ENCODE results near the gene PTPRJ. TPM values are rescaled to one million over a fixed set of nuclear protein-coding genes. Genes with fewer than 3 reads are reported as not detected.

Gene PTPRJ
- total RNA-seq, 1 experiment from 2014 or later = 10.5 TPM

- no peaks in the 10 kb centered on the region for H4K20me1 ChIP-seq (ENCODE audit: low read length)
- H2AFZ ChIP-seq (ENCODE audit: low read length) = no peak overlapping the region
- H3K4me1 ChIP-seq (ENCODE audit: insufficient read depth, low read length) = peaks cover 6% of the 10 kb centered on the region; the same call in 1 of the 2 replicates
- no peaks in the 10 kb centered on the region for H3K27me3 ChIP-seq (ENCODE audit: low read length)
- H3K9me3 ChIP-seq (ENCODE audit: low read length) = no peaks in the 10 kb centered on the region
- no peaks in the 10 kb centered on the region for H3K9me2 ChIP-seq (replicated peaks; ENCODE audit: low read length)
- no peak overlapping the region for H3K4me3 ChIP-seq (ENCODE audit: low read length)
- DNase-seq (no peak), ATAC-seq (no peak)
- TF ChIP-seq CTCF (conservative IDR thresholded peaks at IDR 0.05; ENCODE audit: low read depth, low read length) (no peak), EZH2phosphoT487 (IDR thresholded peaks at IDR 0.05; ENCODE audit: borderline replicate concordance, low read length) (no peak), EZH2 (IDR thresholded peaks at IDR 0.05; ENCODE audit: low read length, unreplicated experiment) (no peak)
- CTCF ChIA-PET = no interaction called here
- no peak overlapping the region for H3K4me2 ChIP-seq (ENCODE audit: low read length)
- POLR2A ChIA-PET (ENCODE audit: unreplicated experiment) = no interaction called here
- no peak overlapping the region for H3K9ac ChIP-seq (ENCODE audit: low read length)
- peaks cover 15% of the 10 kb centered on the region; the same call in 1 of the 2 replicates for H3K36me3 ChIP-seq (ENCODE audit: low read depth, low read length)
- intact Hi-C loops (cut with micrococcal nuclease) = no loop called here
- no peaks in the 10 kb centered on the region for H3K79me2 ChIP-seq (ENCODE audit: low read length)
- H3F3A ChIP-seq (ENCODE audit: low read length, unreplicated experiment) = no peaks in the 10 kb centered on the region
- H3K27ac ChIP-seq (ENCODE audit: low read length) = no peak overlapping the region
- BruUV-seq (replicated peaks) = no TSS peak
Observed at GRCh38 chr11:48163360-48164100, 183.2 kb downstream of the PTPRJ start.

- no TSS peak for BruUV-seq (replicated peaks)
- no peaks in the 10 kb centered on the region for H3K79me2 ChIP-seq (ENCODE audit: low read length)
- no peak overlapping the region for H3K4me2 ChIP-seq (ENCODE audit: low read length)
- TF ChIP-seq EZH2phosphoT487 (IDR thresholded peaks at IDR 0.05; ENCODE audit: borderline replicate concordance, low read length) (no peak), CTCF (conservative IDR thresholded peaks at IDR 0.05; ENCODE audit: low read depth, low read length) (no peak), EZH2 (IDR thresholded peaks at IDR 0.05; ENCODE audit: low read length, unreplicated experiment) (no peak)
- intact Hi-C loops (cut with micrococcal nuclease) = no loop called here
- H3K27ac ChIP-seq (ENCODE audit: low read length) = no peak overlapping the region
- peaks cover 6% of the 10 kb centered on the region; the same call in 1 of the 2 replicates for H3K4me1 ChIP-seq (ENCODE audit: insufficient read depth, low read length)
- no peaks in the 10 kb centered on the region for H3K9me2 ChIP-seq (replicated peaks; ENCODE audit: low read length)
- ATAC-seq (peak; percentile 29; the same call in 1 of the 2 replicates), DNase-seq (peak; percentile 18)
- H3K4me3 ChIP-seq (ENCODE audit: low read length) = no peak overlapping the region
- POLR2A ChIA-PET (ENCODE audit: unreplicated experiment) = no interaction called here
- H3K36me3 ChIP-seq (ENCODE audit: low read depth, low read length) = peaks cover 15% of the 10 kb centered on the region; the same call in 1 of the 2 replicates
- H3F3A ChIP-seq (ENCODE audit: low read length, unreplicated experiment) = no peaks in the 10 kb centered on the region
- no peaks in the 10 kb centered on the region for H3K27me3 ChIP-seq (ENCODE audit: low read length)
- no peaks in the 10 kb centered on the region for H3K9me3 ChIP-seq (ENCODE audit: low read length)
- H2AFZ ChIP-seq (ENCODE audit: low read length) = no peak overlapping the region
- CTCF ChIA-PET = interaction anchor here (0.5 kb wide), 1 partner anchor 64 kb away, joined by 3 read pairs; no protein-coding TSS in a partner anchor
- H4K20me1 ChIP-seq (ENCODE audit: low read length) = no peaks in the 10 kb centered on the region
- no peak overlapping the region for H3K9ac ChIP-seq (ENCODE audit: low read length)
Observed at GRCh38 chr11:48164836-48165235, 184.5 kb downstream of the PTPRJ start.

GRCh38 chr11:48165426-48165825 lies 185.1 kb downstream of the PTPRJ start:
- CTCF ChIA-PET = no interaction called here

More at GRCh38 chr11:48165426-48165825, 185.1 kb downstream of the PTPRJ start:
- no peak for DNase-seq
- Histone ChIP-seq H3K27ac (ENCODE audit: low read length) (no peak overlapping the region), H3K9ac (ENCODE audit: low read length) (no peak overlapping the region), H4K20me1 (ENCODE audit: low read length) (no peaks in the 10 kb centered on the region), H3K9me2 (replicated peaks; ENCODE audit: low read length) (no peaks in the 10 kb centered on the region), H3K27me3 (ENCODE audit: low read length) (no peaks in the 10 kb centered on the region), H2AFZ (ENCODE audit: low read length) (no peak overlapping the region), H3K36me3 (ENCODE audit: low read depth, low read length) (peaks cover 11% of the 10 kb centered on the region; the same call in 1 of the 2 replicates), H3K4me1 (ENCODE audit: insufficient read depth, low read length) (peaks cover 6% of the 10 kb centered on the region; the same call in 1 of the 2 replicates), H3K4me2 (ENCODE audit: low read length) (no peak overlapping the region), H3K9me3 (ENCODE audit: low read length) (no peaks in the 10 kb centered on the region), H3F3A (ENCODE audit: low read length, unreplicated experiment) (no peaks in the 10 kb centered on the region), H3K4me3 (ENCODE audit: low read length) (no peak overlapping the region), H3K79me2 (ENCODE audit: low read length) (no peaks in the 10 kb centered on the region)
- no peak for TF ChIP-seq EZH2phosphoT487 (IDR thresholded peaks at IDR 0.05; ENCODE audit: borderline replicate concordance, low read length)
- TF ChIP-seq EZH2 (IDR thresholded peaks at IDR 0.05; ENCODE audit: low read length, unreplicated experiment) = no peak
- no peak for TF ChIP-seq CTCF (conservative IDR thresholded peaks at IDR 0.05; ENCODE audit: low read depth, low read length)
- intact Hi-C loops (cut with micrococcal nuclease) = no loop called here
- no peak for ATAC-seq
- no TSS peak for BruUV-seq (replicated peaks)
- POLR2A ChIA-PET (ENCODE audit: unreplicated experiment) = no interaction called here
